GM12891 (cell line): ENCODE data around the gene DNAH10.

Experiments
- POLR2A ChIP-seq: IDR thresholded peaks from 2 replicates; pipeline ENCODE4 v1.6.1; 2011; ENCODE audit warnings: low read depth, low read length, control low read depth
- POLR2AphosphoS5 ChIP-seq: IDR thresholded peaks from 2 replicates; pipeline ENCODE4 v1.6.1; 2011; ENCODE audit warnings: low read depth, low read length, control low read depth

DNA sequence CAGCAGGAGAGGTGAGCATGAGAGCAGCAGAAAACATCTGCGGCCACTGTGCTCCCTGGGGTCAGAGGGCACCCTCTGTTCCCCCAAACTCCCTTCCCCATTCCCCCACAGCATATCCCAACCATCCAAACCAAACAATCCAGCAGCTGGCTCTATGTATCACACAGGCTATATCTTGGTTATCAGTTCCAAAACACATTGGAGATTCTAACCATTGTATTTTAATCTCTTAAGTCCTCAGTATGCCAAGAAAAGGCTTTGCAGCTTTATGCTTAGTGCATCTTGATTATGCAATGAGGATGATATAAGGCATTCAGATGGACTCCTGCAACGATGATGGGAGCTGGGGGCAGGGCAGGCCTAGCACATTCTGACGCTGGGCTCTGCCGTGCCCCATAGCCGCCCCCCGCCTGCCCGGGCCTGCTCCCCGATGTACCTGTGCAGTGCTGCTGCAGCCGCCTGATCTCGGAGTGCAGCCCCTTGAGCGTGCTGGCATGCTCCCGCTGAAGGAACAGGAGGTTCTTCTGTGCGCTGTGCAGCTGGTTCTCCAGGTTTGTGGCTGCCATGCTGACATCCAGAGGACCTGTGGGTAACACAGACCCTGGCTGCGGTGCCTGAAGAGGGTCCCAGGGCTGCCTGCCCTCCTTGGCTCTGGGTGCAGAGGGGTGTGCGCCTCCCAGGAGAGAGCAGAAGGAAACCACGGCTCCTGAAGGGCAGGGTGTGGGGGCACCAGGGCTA, 181.0 kb downstream of the DNAH10 start:
- TF ChIP-seq POLR2A, result no peak
- TF ChIP-seq POLR2AphosphoS5, result no peak
